Stimulated activated CD4-positive, alpha-beta T cell treated with anti-CD3 and anti-CD28 coated beads, TNF-alpha, amount 100 ng/mL, for 24 hours (primary cell): ENCODE measurements around the gene CTIF.
"Not testable (repeated sequence)": the region's sequence is repeated elsewhere in the genome, so short reads cannot be mapped to it uniquely, and the experiment has no call there.

Experiments used
- DNase-seq, 3 experiments: peaks; one replicate each; pipeline ENCODE4 v3.0.0-alpha.2; 2020; ENCODE audit warnings: low read depth in 3 of 3

Gene CTIF

GRCh38 chr18:48706731-48707130 lies 167.9 kb downstream of the CTIF start:
- DNase-seq = no peak

- DNase-seq = no peak
Observed at GRCh38 chr18:48707636-48708296, 168.9 kb downstream of the CTIF start.

- DNase-seq = no peak
Observed at GRCh38 chr18:48708807-48709206, 170.0 kb downstream of the CTIF start.

GRCh38 chr18:48709371-48710062 lies 170.7 kb downstream of the CTIF start:
- DNase-seq = no peak

- DNase-seq = no peak
Observed at GRCh38 chr18:48711651-48712486, 173.0 kb downstream of the CTIF start.

- no peak for DNase-seq
Observed at GRCh38 chr18:48713309-48713708, 174.5 kb downstream of the CTIF start.

- no peak for DNase-seq
Observed at GRCh38 chr18:48714873-48715272, 176.0 kb downstream of the CTIF start.

GRCh38 chr18:48715711-48716361 lies 177.0 kb downstream of the CTIF start:
- no peak for DNase-seq

- DNase-seq = not testable (repeated sequence)
Observed at GRCh38 chr18:48717227-48717626, 178.4 kb downstream of the CTIF start.

- no peak for DNase-seq
Observed at GRCh38 chr18:48718251-48718959, 179.6 kb downstream of the CTIF start.

- DNase-seq = no peak
Observed at GRCh38 chr18:48719388-48719787, 180.6 kb downstream of the CTIF start.

- no peak for DNase-seq
Observed at GRCh38 chr18:48719974-48720654, 181.3 kb downstream of the CTIF start.

- no peak for DNase-seq
Observed at GRCh38 chr18:48720655-48721025, 181.8 kb downstream of the CTIF start.

GRCh38 chr18:48721312-48721711 lies 182.5 kb downstream of the CTIF start:
- no peak for DNase-seq

GRCh38 chr18:48723016-48723415 lies 184.2 kb downstream of the CTIF start:
- DNase-seq = no peak

GRCh38 chr18:48723837-48724236 lies 185.0 kb downstream of the CTIF start:
- DNase-seq = no peak

GRCh38 chr18:48724442-48724841 lies 185.6 kb downstream of the CTIF start:
- DNase-seq = no peak

- DNase-seq = no peak
Observed at GRCh38 chr18:48724939-48725338, 186.1 kb downstream of the CTIF start.

GRCh38 chr18:48725562-48725961 lies 186.7 kb downstream of the CTIF start:
- DNase-seq = no peak

- DNase-seq = no peak
Observed at GRCh38 chr18:48727681-48728080, 188.8 kb downstream of the CTIF start.
